Neural cell (in vitro differentiated cells): Measurements from ENCODE around the gene ZBTB7C.

ENCODE experiments used
- CTCF ChIP-seq: fragments of 450-650 bp; IDR thresholded peaks from 2 replicates; pipeline ENCODE4 v1.5.1; 2014; ENCODE audit warnings: antibody characterized with exemption, mild to moderate bottlenecking, moderate library complexity; ENCODE audit not compliant: poor library complexity, severe bottlenecking
- POLR2AphosphoS5 ChIP-seq: IDR thresholded peaks from 2 replicates; pipeline ENCODE4 v1.6.1; 2012
- TAF1 ChIP-seq: IDR thresholded peaks from 2 replicates; pipeline ENCODE4 v1.6.1; 2012; ENCODE audit warnings: low read depth

GRCh38 chr18:47985866-47986265 is 423.3 kb downstream of the ZBTB7C start:
- TF ChIP-seq TAF1 (no peak), CTCF (no peak), POLR2AphosphoS5 (no peak)
